Measurements from ENCODE around the gene ZNF225. TPM values are rescaled to one million over a fixed set of nuclear protein-coding genes. Genes with fewer than 3 reads are reported as not detected.

The ZNF225 gene
- 4.4 and 8.6 TPM in 2 replicates for total RNA-seq

GRCh38 chr19:44113138-44113783 is at the start of gene ZNF225:
Gene ZNF225, plus strand, starts transcription at chr19:44113399. Its CDS starts 2,429 bp downstream, at chr19:44115828.

GRCh38 chr19:44071824-44072542 is 41.2 kb upstream of the ZNF225 start, which contains the start of gene ZNF284:
Gene ZNF284, plus strand, starts transcription at chr19:44072159. Its CDS starts 4,231 bp downstream, at chr19:44076390.

DNA sequence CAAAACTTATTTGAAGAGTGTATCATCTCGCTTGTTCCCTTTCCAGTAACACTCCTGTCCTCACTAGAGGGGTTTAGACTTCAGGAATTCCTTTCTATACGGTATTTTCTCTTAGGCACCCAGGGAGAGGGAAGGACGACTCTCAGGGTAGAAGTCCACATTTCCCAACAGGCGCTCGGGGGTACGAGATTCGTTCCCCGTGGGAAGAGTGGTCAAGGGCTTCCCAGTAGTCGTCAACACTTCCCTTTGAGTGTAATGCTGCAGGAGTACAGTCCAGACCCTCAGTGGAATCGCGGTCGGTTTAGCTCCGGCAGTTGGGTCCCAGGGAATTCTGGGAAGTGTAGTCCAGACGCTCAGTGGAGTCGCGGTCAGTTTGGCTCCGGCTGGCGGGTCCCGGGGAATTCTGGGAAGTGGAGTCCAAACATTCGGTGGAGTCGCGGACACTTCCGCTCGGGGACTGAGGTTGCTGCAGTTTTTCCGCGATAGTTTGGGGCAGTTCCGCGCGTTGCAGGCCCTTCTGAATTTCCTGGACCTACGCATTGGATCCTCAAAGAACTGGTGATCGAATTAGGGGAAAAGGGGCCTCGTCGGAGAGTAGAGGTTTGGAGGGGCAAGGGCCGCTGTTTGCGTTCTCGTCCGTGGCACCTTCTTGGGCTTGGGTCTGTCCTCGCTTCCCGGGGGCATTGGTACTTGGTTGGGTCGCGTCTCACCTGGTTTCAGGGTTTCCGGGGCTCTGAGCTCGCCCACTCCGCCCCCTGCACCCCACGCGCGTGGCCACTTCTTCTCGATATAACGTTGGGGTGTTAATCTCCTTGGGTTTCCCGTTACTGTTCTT is 19.1 kb upstream of the ZNF225 start, which contains the start of gene ZNF224:
Gene ZNF224, plus strand, starts transcription at position 431 of the 835 bp plus-strand sequence. CDS start 3,513 bp downstream, outside the sequence.

DNA sequence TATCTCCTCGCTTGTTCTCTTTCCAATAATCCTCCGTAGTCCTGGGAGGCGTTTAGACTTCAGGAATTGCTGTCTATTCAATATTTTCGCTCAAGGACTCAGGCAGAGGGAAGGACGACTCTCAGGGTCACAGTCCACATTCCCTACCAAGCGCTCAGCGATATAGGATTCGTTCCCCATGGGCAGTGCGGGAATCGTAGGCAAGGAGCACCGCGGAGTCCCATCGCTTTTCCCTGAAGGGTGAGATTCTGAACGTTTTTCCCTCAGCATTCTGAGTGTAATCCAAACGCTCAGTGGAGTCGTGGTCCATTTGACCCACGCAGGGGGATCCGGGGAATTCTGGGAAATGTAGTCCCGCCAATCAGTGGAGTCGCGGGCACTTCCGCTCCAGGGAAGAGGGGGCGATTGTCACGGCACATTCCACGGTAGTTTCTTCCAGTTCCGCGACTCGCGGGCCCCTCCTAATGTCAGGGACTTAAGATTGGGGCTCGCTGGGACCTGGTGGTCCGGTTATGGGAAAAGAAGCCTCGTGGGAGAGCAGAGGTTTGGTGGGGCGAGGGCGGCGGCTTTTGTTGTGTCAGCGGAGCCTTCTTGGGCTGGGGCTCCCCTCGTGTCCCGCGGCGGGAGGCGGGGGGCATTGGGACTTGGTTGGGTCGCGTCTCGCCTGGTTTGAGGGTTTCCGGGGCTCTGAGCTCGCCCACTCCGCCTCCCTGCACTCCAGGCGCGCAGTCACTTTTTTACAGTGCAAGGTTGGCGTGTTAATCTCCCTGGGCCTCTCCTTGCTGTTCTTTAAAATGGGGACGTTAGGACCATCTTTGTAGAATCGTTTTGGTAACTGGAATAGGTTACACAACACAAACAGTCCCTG is 28.2 kb downstream of the ZNF225 start, which contains the start of gene ZNF234:
Gene ZNF234, plus strand, starts transcription at position 364 of the 868 bp plus-strand sequence. CDS start 3,079 bp downstream, outside the sequence.

DNA sequence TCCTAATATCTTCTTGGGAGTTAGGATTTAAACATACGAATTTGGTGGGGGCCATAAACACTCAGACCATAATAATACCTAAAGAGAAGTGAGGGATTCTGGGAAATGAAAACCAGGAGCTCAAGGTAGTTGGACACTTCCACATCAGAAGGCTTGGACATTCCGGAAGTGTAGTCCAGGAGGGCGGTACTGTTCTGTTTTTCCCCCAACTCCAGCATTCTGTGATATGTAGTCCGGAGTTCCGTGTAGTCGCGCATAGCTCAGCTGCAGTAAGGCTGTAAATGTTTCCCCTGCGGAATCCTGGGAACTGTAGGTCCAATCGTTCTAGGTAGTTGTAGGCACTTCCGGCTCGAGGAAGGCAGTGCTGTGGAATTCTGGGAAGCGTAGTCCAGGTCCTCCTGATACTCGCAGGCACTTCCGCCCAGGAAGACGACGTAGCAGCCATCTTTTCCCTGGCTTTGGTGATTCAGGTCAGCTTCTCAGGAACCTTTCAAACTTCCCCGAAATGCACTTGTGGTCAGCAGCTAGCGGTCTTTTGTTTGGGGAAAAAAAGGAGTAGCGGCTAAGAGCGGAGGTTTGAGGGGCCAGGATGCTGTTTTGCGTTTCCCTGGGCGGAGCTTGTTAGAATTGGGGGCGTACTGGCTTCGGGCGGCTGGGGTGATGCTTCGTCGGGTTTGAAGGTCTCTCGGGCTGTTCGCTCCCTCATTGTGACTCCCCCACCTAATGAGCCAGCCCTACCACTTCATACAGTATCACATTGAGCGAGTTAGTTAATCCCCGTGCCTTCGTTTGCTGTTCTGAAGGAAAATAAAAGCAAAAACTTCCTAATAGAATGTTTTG is 51.7 kb downstream of the ZNF225 start, which contains the start of gene ZNF226:
Gene ZNF226, plus strand, starts transcription at position 428 of the 840 bp plus-strand sequence. CDS start 4,981 bp downstream, outside the sequence.

Small RNAs within 50 kb of the gene (small RNA-seq; reads per million reads assigned to genes)
- gene RNU6-902P, result not detected

Other genes starting within 250 kb of the ZNF225 start
- gene ZNF404, start 229.4 kb upstream of the ZNF225 start, total RNA-seq, result 1.4 and 4.3 TPM in 2 replicates
- 14.3 and 18.1 TPM in 2 replicates for gene ZNF45, start 178.1 kb upstream of the ZNF225 start, total RNA-seq
- gene ZNF221, start 162.2 kb upstream of the ZNF225 start, total RNA-seq, result 7.0 and 7.9 TPM in 2 replicates
- gene ZNF155, start 129.2 kb upstream of the ZNF225 start, total RNA-seq, result 6.3 and 7.1 TPM in 2 replicates
- gene ZNF230, start 110.4 kb upstream of the ZNF225 start, total RNA-seq, result 3.6 and 7.1 TPM in 2 replicates
- gene ZNF222, start 88.0 kb upstream of the ZNF225 start, total RNA-seq, result 4.3 and 6.0 TPM in 2 replicates
- gene ZNF223, start 61.4 kb upstream of the ZNF225 start, total RNA-seq, result 7.5 and 7.9 TPM in 2 replicates
- 4.8 and 5.1 TPM in 2 replicates for gene ZNF284, start 41.2 kb upstream of the ZNF225 start, total RNA-seq
- gene ZNF224, start 19.0 kb upstream of the ZNF225 start, total RNA-seq, result 26.7 and 40.0 TPM in 2 replicates
- gene ZNF234, start 28.2 kb downstream of the ZNF225 start, total RNA-seq, result 11.0 and 13.7 TPM in 2 replicates
- 12.0 and 26.7 TPM in 2 replicates for gene ZNF226, start 51.7 kb downstream of the ZNF225 start, total RNA-seq
- gene ZNF227, start 99.1 kb downstream of the ZNF225 start, total RNA-seq, result 12.0 and 23.2 TPM in 2 replicates
- 0.39 TPM in 1 of 2 replicates, not detected in the other for gene ZNF233, start 146.5 kb downstream of the ZNF225 start, total RNA-seq
- gene ZNF235, start 191.6 kb downstream of the ZNF225 start, total RNA-seq, result 5.5 and 8.2 TPM in 2 replicates
- gene ZNF112, start 243.3 kb downstream of the ZNF225 start, total RNA-seq, result 4.3 and 7.9 TPM in 2 replicates